ENCODE results near the gene ADAMTSL2. TPM values are rescaled to one million over a fixed set of nuclear protein-coding genes. Genes with fewer than 3 reads are reported as not detected.

ADAMTSL2 gene
- total RNA-seq, 2 donors from 2014 or later, result 0.18 to 0.93 TPM

DNA sequence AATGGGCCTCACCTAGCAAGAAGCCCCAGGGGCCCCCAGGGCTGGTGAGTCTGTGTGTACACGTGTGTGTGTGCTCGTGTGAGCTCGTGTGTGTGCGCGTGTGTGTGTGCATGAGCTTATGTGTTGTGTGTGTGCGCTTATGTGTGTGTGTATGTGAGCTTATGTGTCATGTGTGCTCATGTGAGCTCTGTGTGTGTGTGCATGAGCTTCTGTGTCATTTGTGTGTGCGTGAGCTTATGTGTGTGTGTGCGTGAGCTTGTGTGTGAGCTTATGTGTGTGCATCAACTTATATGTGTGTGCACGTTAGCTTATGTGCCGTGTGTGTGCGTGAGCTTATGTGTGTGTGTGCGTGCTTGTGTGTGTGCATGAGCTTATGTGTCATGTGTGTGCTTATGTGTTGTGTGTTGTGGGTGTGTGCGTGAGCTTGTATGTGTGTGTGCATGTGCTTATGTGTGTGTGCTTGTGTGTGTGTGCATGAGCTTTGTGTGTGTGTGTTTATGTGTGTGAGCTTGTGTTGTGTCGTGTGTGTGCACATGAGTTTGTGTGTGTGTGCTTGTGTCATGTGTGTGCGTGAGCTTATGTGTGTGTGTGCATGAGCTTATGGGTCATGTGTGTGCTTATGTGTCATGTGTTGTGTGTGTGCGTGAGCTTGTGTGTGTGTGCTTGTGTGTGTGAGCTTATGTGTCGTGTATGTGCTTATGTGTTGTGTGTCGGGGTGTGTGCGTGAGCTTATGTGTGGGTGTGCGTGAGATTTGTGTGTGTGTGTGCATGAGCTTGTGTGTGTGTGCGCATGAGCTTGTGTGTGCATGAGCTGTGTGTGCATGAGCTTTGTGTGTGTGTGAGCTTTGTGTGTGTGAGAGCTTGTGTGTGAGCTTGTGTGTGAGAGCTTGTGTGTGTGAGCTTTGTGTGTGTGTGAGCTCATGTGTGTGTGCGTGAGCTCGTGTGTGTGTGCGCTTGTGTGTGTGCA lies 38.9 kb upstream of the ADAMTSL2 start:
- H3K36me3 ChIP-seq (ENCODE audit: control insufficient read depth, insufficient read depth, low read length), result no peaks in the 10 kb centered on the region
- no peaks in the 10 kb centered on the region for H3K27me3 ChIP-seq (ENCODE audit: control insufficient read depth, insufficient read depth, low read length, poor library complexity, severe bottlenecking)
- no peaks in the 10 kb centered on the region for H3K4me1 Mint-ChIP-seq
- no peak for DNase-seq
- H3K36me3 Mint-ChIP-seq (ENCODE audit: low read depth), result no peaks in the 10 kb centered on the region
- no peaks in the 10 kb centered on the region for H3K27me3 Mint-ChIP-seq (ENCODE audit: insufficient read depth)
- H3K4me1 ChIP-seq (ENCODE audit: control insufficient read depth, insufficient read depth, low read length), result no peaks in the 10 kb centered on the region
- 89 to 100% methylated on average over 7 to 24 of the region's 24 CpGs for WGBS, 2 experiments (ENCODE audit: insufficient coverage in 1 of 2, insufficient read length in 1 of 2)
- no peak overlapping the region for H3K27ac Mint-ChIP-seq
- no peak overlapping the region for H3K27ac ChIP-seq (ENCODE audit: low read depth, low read length)
- H3K9me3 ChIP-seq (ENCODE audit: control insufficient read depth, low read length), result no peaks in the 10 kb centered on the region
- no peak overlapping the region for H3K9ac ChIP-seq (ENCODE audit: extremely low read depth, low read length, poor library complexity, severe bottlenecking)
- TF ChIP-seq, protein P1, sequence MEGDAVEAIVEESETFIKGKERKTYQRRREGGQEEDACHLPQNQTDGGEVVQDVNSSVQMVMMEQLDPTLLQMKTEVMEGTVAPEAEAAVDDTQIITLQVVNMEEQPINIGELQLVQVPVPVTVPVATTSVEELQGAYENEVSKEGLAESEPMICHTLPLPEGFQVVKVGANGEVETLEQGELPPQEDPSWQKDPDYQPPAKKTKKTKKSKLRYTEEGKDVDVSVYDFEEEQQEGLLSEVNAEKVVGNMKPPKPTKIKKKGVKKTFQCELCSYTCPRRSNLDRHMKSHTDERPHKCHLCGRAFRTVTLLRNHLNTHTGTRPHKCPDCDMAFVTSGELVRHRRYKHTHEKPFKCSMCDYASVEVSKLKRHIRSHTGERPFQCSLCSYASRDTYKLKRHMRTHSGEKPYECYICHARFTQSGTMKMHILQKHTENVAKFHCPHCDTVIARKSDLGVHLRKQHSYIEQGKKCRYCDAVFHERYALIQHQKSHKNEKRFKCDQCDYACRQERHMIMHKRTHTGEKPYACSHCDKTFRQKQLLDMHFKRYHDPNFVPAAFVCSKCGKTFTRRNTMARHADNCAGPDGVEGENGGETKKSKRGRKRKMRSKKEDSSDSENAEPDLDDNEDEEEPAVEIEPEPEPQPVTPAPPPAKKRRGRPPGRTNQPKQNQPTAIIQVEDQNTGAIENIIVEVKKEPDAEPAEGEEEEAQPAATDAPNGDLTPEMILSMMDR (conservative IDR thresholded peaks at IDR 0.05), result no peak
- no peak overlapping the region for H3K4me3 ChIP-seq (ENCODE audit: low read length)
- H3K9me3 Mint-ChIP-seq, result no peaks in the 10 kb centered on the region
- no peak overlapping the region for H3K4me3 Mint-ChIP-seq

DNA sequence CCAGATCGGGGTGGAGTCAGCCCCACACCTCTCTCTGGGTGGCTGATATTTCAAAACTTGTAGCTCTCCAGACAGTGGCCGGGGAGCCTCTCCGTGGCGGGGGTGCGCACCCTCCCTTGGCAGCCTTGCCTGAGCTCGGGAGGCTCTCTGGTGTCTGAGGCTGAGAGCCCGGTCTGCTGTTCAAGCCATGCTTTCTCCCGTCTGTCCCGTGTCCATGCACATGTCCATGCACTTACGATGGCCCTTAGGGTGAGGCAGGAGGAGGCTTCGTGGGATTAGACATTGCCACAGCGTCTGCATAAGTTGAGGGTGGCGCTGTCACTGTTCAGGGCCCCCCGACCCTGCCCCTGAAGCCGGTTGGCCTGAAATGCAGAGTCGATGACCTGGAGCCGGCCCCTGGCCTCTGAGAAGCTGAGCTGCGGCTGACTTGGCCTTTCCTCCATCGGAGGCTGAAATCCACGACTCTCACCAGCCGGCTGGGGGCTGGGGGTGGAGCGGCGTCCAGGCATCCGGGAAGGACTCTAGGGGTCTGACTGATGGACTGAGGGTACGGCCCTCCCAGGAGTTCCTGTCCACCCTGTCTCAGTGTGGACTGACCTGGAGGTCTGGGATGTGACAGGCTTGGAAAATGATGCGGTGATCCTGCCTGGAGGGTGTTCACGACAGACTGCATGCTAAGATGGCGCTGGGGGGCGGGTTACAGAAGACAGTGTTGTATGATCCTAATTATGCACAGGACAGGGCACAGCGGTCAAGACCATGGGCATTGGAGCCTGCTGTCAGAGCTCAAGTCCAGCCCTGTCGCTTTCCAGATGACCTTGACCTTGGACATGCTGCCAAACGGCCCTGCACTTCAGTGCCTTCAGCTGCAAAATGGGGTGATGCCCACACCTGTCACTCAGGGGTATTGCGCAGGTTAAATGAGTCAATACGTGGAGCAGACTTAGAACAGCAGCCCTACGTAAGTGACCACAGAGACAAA lies 37.4 kb upstream of the ADAMTSL2 start:
- no peak overlapping the region for H3K4me3 Mint-ChIP-seq
- TF ChIP-seq, protein P1 (conservative IDR thresholded peaks at IDR 0.05), result no peak
- no peak for DNase-seq

DNA sequence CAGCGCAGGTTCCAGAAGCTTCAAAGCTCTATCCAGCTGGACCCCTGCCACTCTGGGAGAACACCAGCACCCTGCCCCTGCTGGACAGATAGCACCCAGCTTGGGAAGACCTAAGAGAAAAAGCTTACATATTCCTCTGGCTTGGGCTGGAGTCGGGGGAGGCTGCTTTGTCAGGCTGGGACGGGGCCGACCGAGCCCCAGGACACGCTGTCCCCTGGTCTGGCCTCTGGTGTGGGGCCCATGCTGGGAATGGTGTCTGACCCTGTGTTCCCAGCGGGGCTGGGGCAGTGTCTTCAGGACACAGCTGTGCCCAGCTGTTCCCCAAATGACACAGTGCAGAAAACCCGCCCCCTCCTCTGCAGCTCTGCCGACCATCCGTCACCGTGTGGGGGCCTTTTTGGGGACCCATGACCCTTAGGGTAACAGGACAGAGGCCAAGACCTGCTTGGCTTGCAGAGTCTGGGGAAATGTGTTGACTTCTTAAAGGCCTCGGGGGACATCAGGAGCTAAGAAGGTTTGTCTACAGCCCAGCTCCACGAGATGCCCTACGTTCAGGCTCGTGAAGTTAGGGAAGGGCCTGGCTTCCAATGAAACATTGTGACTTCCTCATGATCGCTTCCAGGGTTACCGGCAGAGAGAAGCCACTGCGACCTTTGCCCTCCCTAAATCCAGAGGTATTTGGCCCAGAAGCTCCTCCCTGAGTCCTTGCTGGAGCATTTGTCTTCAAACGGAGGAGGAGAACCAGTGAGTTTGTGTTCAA lies 35.2 kb upstream of the ADAMTSL2 start:
- DNase-seq, result no peak
- no peaks in the 10 kb centered on the region for H3K36me3 ChIP-seq (ENCODE audit: control insufficient read depth, insufficient read depth, low read length)
- H3K27ac ChIP-seq (ENCODE audit: low read depth, low read length), result no peak overlapping the region
- H3K9ac ChIP-seq (ENCODE audit: extremely low read depth, low read length, poor library complexity, severe bottlenecking), result no peak overlapping the region
- no peaks in the 10 kb centered on the region for H3K36me3 Mint-ChIP-seq (ENCODE audit: low read depth)
- H3K27ac Mint-ChIP-seq, result no peak overlapping the region
- no peaks in the 10 kb centered on the region for H3K4me1 ChIP-seq (ENCODE audit: control insufficient read depth, insufficient read depth, low read length)
- no peak overlapping the region for H3K4me3 ChIP-seq (ENCODE audit: low read length)
- TF ChIP-seq, protein P1 (conservative IDR thresholded peaks at IDR 0.05), result peak; percentile 33
- peaks cover 15% of the 10 kb centered on the region for H3K9me3 ChIP-seq (ENCODE audit: control insufficient read depth, low read length)
- H3K9me3 Mint-ChIP-seq, result peaks cover 31% of the 10 kb centered on the region
- H3K4me1 Mint-ChIP-seq, result no peaks in the 10 kb centered on the region
- 91 to 92% methylated on average over 17 to 19 of the region's 19 CpGs for WGBS, 2 experiments (ENCODE audit: insufficient coverage in 1 of 2, insufficient read length in 1 of 2)
- no peak overlapping the region for H3K4me3 Mint-ChIP-seq
- no peaks in the 10 kb centered on the region for H3K27me3 ChIP-seq (ENCODE audit: control insufficient read depth, insufficient read depth, low read length, poor library complexity, severe bottlenecking)
- no peaks in the 10 kb centered on the region for H3K27me3 Mint-ChIP-seq (ENCODE audit: insufficient read depth)

More for the DNA sequence above, 37.4 kb upstream of the ADAMTSL2 start:
- H3K27me3 Mint-ChIP-seq (ENCODE audit: insufficient read depth), result no peaks in the 10 kb centered on the region
- H3K36me3 Mint-ChIP-seq (ENCODE audit: low read depth), result no peaks in the 10 kb centered on the region
- Histone ChIP-seq H3K9me3 (ENCODE audit: control insufficient read depth, low read length) (peaks cover 7% of the 10 kb centered on the region), H3K36me3 (ENCODE audit: control insufficient read depth, insufficient read depth, low read length) (no peaks in the 10 kb centered on the region), H3K9ac (ENCODE audit: extremely low read depth, low read length, poor library complexity, severe bottlenecking) (no peak overlapping the region), H3K4me3 (ENCODE audit: low read length) (no peak overlapping the region), H3K27me3 (ENCODE audit: control insufficient read depth, insufficient read depth, low read length, poor library complexity, severe bottlenecking) (no peaks in the 10 kb centered on the region), H3K27ac (ENCODE audit: low read depth, low read length) (no peak overlapping the region), H3K4me1 (ENCODE audit: control insufficient read depth, insufficient read depth, low read length) (no peaks in the 10 kb centered on the region)
- peaks cover 13% of the 10 kb centered on the region for H3K9me3 Mint-ChIP-seq
- WGBS, 2 experiments (ENCODE audit: insufficient coverage in 1 of 2, insufficient read length in 1 of 2), result 90% methylated on average over 31 to 35 of the region's 35 CpGs
- no peak overlapping the region for H3K27ac Mint-ChIP-seq
- H3K4me1 Mint-ChIP-seq, result no peaks in the 10 kb centered on the region

Measured in endodermal cell (in vitro differentiated cells).